Fibroblast of the conjunctiva (primary cell): ENCODE measurements around the gene TTYH2.

ENCODE experiments used
- DNase-seq: peaks from one replicate; pipeline ENCODE4 v3.0.0-alpha.2; 2010; ENCODE audit warnings: low read depth

The TTYH2 gene

DNA sequence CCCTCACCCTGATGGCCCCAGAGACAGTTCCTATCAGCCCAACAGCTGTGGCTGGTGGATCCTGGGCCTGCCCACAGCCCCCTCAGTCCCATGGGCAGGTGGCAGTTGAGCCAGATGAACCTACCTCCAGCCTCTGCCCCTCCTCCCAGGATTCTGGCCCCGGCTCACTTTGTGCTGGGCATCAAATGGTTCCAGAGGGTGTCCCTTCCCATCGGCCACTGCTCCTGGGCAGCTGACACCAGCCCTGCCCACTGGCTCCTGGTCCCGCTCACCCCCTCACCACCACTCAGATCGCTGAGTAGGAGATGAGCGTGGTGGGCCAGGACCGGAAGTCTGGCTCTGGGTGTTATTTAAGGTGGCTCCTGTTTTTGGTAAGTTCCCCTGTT lies 2.0 kb downstream of the TTYH2 start:
- DNase-seq: no peak

DNA sequence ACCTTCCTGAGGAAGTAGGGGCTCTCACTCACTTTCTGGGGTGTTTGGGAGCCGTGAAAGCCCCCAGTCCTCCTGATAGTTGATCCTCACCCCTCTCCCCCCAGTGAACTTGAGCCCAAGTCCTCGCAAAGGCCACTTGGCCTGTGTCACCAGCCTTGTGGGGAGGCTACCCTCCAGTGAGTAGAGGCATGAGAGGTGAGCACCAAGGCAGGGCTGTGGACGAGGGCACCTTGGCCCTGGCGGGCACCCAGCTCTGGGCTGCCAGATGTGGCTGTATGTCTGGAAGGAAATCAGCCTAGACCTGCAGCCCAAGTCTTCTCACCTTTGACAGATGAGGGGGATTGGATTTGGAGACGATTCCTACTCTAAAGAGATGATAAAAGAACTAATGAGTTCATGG lies 3.1 kb downstream of the TTYH2 start:
- no peak for DNase-seq

DNA sequence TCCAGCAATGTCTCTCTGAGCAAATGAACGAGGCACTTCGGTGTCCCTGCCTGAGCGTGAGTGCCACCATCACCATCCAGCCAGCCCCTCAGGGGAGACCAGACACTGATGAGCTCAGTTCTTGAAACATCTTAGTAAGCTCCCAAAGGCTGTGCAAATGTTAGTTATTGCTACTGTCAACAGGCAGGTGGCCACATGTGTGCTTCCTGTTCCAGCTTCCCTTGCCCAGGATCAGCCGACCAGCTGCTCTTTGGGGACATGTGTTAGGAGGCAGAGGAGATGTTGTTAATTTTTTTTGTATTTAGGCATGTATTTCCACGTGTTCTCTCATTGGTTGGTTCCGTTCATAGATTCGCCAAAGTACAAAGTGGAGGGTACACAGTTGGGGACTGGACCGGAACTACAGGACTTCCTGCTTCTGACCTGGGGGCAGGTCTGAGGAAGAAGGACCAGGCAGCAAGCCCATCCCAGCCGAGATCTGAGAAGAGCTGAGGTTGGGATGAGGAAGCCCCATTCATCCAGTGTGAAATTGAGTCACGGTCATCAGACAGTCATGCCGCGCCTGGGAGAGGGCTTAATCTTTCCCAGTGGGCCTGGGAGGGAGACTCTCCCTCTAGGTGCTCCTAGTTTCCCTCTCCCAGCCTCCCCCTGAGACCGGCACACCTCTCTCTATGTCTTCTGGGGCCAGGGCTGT lies 3.8 kb downstream of the TTYH2 start:
- no peak for DNase-seq

DNA sequence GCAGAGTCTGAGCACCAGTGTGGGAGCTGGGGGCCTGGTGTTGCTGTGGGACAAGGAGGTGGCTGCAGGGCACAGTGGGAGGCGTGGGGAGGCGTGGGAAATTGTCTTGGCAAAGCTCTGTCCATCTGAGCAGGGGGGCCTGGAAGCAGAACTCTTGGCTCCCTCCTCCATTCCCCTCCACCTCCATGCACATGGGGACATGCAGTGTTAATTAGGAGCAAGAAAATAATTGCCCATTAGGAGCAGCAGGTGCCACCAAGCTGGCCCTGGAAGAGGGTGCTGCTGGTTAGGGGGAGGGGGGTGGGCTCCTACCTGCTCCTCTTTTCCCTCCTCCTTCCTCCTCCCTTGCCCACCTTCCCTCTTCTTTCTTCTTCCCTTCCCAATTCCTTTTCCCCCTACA lies 4.5 kb downstream of the TTYH2 start:
- no peak for DNase-seq

DNA sequence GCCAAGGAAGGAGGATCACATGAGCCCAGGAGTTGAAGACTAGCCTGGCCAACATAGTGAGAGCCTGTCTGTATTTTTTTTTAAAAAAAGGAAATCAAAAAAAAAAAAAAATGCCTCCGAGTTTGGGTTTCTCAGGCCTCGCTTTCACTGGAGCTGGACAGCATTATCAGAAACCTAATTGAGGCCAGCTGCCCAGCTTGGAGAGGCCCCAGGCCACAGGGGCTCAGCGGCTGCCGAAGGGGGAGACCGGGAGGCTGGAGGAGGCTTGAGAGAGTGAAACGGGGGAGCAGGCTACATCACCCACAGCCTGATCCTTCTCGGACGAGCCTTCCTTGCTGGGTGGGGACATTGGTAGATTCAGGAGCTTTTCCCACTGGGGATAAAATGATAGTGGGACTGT lies 5.1 kb downstream of the TTYH2 start:
- DNase-seq: no peak

DNA sequence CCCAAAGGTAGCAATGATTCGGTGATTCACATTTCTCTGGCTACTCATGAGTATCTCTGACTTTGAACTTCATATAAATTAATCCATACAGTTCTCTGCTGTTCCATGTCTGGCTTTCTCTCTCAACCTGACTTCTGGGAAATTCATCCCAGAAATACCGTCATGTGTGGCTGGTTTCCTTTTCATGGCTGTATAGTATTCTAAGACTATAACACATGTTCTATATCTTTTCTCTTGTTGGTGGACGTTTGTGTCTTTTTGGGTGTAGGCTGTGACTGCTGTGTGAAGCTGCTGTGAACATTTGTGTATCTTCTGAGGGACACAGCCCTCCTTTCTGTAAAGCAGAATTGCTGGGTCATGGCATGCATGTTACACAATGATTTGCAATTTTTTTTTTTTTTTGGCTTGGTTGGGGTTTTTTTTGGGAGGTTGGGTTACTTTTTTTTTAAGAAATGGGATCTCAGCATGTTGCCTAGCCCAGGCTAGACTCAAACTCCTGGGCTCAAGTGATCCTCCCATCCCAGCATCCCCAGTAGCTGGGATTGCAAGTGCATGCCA lies 6.3 kb downstream of the TTYH2 start:
- DNase-seq: no peak

DNA sequence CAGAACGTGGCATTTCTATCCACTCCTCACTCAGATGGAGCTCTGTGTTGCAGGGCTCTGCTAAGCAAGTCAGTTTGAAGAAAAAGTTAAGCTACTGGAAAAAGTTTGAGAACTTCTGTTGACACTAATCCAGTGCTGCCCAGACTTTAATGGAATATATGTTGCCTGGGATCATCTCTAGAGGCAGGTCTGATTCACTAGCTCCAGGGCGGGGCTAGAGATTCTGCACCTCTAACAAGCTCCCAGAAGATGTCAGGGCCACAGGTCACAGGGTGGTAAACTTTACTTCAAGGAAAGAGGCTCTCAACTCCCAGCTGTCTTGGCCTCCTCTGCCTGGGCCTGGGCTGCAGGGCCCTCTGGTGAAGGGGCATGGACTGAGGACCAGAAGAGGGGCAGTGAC lies 6.8 kb downstream of the TTYH2 start:
- DNase-seq: no peak

DNA sequence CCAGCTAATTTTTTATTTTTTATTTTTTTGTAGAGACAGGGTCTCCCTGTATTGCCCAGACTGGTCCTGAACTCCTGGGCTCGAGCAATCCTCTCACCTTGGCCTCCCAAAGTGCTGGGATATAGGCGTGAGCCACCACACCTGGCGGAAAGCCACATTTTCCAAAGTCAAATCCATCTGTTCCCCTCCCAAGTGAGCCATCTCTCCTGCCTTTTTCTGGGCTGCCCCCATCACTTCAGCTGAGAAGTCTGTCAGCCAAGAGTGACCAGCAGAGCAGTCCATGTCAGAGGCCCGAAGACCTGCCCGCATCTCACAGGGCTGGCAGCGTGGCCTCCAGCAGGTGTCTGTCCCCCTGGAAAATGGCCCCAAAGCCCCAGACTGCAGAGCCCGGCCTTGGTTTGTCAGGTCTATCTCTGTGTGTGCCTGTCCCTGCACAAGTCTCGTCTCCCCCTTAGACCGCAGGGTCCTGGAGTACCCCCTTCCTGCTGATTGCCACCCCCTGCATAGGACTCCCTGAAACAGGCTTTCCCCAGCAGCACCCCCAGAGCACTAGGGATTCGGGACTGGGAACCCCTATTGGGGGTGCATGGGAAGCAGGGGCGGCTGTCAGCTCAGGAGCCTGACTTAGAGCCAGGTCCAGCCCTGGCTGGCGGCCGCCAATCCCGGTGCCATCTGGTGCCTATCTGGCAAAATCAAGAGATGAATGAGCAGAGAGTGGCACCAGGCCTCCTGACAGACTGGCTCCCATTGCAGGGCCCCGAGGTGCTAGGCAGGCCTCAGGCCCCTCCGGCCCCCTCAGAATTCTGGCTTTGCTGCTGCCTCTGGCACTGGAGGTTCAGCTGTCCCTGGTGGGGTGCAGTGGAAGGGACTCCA lies 7.8 kb downstream of the TTYH2 start:
- DNase-seq: no peak

DNA sequence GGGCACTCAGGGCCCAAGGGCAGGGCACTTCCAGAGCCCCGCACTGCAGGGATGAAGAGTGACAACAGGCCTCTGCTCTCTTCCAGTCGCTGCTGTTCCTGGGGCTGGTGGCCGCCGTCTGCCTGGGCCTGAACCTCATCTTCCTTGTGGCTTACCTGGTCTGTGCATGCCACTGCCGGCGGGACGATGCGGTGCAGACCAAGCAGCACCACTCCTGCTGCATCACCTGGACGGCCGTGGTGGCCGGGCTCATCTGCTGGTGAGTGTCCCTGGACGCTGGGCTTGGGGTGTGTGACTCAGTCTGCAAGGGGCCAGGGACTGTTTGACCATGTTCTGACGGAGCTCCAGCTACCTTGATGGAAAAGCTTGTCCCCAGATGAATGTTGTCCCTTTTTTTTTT lies 9.0 kb downstream of the TTYH2 start:
- no peak for DNase-seq

DNA sequence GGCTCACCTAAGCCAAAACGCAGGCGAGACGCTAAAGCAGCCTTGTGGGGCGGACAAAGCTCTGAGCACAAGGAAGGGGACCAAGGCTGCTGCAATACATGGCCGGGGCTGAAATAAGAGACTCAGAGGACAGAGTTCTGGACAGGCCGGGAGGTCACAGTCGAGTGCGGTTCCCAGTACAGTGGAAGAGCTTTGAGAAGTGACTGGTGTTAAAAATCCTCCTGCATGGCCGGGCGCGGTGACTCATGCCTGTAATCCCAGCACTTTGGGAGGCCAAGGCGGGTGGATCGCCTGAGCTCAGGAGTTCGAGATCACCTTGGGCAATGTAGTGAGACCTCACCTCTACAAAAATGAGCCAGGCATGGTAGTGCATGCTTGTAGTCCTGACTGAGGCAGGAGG lies 10.5 kb downstream of the TTYH2 start:
- no peak for DNase-seq

DNA sequence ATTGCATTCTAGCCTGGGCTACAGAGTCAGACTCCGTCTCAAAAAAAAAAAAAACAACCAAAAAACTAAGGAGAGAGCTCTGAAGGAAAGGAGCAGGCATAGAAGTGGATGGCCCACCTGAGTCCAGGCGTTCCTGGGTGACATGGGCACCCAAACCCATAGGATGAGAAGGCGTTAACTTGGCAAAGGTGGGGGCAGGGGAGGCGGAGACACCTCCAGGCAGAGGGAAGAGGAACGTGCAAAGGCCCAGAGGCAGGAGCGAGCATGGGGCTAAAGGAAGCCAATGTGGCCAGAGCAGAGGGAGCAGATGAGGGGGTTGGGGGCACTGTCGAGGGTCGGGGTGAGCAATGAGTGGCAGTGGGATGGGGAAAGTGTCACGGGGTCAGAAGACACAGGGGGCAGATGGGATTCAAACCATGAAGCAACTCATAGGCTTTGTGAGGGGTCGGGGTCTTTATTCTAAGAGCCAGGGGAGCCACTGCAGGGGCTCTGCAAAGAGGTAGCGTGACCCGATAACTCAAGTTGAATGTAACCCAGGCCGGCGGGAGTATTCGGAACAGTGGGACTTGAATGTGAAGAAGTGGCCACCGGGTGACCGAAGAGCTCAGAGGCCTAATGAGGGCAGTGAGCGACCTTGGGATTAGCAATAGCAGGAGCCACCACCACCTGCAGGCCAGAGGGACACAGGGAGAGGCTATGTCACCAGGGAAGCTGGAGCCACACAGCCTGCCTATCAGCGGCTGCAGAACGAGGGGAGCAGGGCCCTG lies 11.8 kb downstream of the TTYH2 start:
- no peak for DNase-seq

DNA sequence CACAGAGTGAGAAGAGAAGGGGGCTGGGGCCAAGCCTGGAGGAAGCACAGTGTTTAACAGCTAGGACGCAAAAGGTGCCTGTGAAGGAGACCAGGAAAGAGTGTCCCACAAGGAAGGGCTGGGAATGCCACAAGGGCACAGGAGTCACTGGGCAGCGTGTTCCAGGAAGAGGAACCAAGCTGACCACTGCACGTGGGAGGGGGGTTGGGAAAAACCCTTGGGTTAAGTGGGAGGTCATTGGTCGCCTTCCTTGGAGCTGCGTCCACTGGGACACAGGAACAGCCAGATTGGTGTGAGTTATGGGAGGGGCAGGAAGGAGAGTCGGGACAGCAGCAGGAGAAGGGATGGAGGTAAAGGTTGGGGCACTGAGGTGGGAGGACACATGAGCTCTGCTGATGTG lies 12.9 kb downstream of the TTYH2 start:
- DNase-seq: no peak

DNA sequence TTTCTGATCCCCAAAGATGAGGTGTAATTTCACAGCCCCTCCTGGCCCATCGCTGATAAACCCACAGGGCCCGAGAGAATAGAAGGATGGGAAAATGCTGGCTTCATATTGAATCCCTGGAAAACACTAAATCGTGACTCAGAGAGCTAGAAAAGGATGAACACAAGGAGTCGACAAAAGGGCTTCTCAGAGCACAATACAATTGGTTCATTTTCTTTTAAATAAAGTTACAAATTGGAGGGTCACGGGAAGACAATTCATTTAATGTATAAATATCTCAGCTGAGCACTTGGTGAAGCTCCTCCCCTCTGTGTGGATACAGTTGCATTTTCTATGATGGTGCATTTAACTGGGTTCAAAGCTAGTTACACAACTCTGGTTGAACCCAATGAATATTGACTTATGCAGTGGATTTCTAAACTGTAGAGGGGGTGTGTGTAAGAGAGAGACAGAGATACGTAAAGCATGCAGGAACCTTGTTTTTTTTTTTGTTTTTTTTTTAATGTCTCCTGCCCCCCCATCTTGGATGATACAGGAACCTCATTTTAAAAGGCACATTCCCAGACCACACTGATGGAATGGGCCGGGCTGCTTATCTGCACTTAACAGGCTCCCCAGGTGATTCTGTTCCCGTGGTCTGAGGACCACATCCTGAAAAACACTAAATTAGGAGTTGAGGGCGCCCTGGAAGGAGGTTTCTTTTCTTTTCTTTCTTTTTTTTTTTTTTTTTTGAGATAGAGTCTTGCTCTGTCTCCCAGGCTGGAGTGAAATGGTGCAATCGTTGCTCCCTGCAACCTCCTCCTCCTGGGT lies 14.1 kb downstream of the TTYH2 start:
- DNase-seq: no peak

DNA sequence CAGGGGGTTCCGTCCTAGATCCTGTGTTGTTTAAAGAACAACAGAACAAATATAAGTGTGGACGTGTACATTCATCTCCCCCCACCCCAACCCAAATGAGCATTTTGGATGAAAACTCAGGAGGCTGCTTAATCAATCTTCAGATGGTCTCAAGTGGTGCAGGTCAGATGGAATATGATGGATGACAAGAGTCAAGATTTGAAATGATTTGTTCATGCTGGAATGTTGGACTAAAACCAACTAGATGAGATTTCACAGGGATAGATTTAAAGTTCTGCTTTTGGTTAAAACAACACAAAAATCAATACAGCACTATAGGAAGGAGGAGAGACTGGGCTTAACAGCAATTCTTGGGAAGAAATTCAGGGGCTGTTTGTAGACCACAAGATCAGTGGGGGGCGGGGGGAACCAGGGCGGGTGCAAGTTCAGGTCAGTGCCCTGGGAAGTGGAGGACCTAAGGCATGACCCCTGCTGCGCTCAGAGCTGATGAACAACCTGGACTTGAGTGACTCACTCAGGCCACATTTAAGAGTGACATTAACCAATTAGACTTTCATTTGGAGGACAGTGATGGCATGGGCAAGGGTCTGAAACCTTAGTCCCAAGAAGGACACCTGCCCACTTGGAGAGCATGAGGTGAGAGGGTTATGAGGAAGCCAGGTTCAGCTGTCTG lies 15.1 kb downstream of the TTYH2 start:
- DNase-seq: no peak

DNA sequence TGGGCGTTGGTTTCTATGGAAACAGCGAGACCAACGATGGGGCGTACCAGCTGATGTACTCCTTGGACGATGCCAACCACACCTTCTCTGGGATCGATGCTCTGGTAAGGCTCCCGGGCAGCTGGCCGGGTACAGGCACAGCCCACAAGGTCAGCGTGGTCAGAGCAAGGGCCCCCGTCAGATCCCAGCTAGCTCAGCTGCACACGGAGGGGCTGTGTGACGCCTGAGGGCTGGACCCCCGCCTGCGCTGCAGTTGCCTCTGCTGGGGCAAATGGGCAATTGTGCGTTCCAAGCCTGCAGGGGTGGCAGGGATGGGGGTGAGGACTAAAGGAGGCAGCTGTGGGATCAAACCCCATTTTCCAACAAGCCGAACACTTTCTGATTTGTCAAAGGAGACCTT lies 17.5 kb downstream of the TTYH2 start:
- DNase-seq: no peak

DNA sequence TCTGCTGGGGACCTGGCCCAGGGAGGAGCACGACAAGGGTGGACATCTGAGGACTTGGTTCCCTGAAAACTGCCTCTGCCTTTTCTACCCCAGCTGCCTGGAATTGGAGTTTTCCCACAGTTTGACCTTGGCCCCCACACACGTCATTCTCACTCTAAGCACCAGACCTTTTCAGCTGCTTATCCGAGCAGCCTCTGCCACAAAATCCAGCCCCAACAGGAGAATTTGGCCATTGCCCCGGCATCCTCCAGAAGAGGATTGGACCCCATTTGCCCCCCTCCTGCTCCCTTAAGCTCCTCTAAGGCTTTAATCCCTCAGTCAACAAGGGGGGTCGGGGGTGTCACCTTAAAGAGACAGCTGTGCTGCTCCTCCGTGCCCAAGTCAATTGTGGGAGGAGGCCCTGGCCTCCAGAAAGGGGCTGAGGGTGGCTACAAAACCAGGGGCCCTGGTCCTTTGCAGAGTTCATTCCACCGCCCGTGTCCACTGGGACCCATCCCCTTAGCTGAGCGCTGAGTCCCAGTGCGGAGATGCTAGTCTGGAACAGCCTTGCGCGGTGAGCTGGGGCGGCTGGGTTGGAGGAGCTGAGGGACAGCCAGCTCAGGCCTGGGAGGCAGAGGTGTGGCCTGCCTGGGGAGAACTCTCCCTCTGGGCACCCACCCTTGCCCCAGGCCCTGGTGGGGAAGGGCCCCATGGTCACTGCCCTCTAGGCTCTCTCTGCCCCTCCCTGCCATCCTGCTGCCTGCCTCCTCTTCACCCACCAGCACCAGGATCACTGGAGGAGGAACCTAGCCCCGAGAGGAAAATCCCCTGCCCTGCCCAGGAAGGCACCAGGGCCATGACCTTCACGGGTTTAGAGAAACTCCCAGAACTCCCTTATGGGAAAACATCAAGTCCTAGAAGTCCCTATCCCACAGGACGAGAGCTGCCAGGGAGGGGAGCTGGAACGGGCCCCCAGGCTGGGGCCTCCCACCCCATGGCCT lies 18.8 kb downstream of the TTYH2 start:
- no peak for DNase-seq

DNA sequence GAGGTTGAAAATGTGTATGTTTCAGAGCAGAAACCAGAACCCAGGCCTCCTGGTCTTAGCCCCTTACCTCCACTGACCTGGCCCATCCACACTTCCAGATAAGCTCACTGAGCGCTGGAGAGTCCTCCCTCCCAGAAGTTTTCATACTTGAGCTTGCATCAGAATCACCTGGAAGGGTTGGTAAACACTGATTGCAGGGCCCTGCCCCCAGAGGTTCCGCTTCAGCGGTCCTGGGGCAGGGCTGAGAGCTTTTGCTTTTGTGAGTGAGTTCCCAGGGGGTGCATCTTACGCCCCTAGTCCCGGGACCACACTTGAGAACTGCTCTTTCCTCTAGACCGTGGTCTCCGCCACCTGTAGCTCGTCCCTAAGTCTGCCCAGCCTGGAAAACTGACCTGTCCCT lies 20.6 kb downstream of the TTYH2 start:
- no peak for DNase-seq

DNA sequence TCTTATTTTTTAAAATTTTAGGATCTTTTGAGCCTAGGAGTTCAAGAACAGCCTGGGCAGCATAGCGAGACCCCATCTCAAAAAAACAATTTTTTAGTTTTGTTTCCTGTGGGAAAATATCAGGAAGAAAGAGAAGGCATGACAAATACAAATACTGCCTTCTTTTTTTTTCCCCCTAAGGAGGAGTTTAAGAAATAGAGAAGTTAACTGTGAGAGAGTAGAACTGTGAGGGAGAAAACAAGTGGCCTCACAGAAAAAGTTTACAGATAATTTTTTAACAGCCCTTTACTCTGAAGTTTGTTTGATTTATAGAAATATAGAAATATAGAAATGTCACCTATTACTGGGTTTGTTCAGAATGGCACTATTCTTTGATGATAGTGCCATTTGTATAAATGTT lies 21.1 kb downstream of the TTYH2 start:
- DNase-seq: no peak

DNA sequence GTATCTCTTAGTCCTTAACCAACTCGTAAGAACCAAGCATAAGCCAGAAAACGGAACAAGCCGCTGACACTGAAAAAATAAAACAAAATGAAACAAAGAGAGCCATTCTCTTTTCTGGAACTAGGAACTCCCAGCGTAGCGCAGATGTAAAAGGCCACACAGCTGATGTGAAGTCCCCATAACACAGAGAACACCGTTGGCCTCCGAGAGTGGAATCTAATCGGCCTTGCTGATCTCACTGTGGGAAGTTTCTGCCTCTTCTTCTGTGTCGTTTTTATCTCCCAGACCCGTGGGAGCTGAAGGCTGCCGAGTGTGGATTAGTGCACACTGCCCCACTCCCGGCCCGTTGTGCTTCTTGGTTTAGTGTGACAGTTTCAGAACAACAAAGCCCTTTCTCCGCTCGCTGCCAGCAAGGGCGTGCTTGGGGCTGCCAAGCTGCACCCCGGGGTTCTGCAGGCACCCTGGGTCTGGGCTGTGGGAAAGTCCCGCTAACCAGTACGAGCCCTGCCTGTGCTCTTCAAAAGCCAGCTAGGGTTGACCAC lies 21.7 kb downstream of the TTYH2 start:
- no peak for DNase-seq

DNA sequence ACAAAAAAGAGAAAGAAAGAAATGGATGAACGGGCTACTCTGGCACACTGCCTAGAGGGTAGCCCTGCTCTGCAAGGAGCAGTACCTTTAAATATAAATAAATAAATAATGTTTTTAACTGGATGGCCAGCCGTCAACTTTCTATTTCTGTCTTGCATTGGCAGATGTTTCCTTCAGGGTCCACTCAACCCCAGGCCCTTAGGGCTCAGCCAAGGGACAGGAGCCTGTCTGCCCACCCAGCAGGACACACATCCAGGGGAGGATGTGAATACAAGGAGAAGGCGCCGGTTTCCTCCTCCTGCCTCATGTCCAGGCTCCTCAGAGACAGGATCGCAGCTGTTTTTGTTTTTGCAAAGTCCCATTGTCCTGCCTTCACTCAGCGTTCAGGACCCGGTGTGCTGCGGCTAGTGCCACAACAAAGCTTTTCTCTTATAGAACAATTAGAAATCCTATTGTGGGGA lies 22.6 kb downstream of the TTYH2 start:
- no peak for DNase-seq
